GM23338 (cell line): Measurements from ENCODE around the gene MARCHF2. TPM values are rescaled to one million over a fixed set of nuclear protein-coding genes. Genes with fewer than 3 reads are reported as not detected.

Experiments
- ATAC-seq: fragments of 200-7000 bp; cut with Tn5 transposase; 3 replicates; pipeline ENCODE4 v1.9.1; 2020
- DNase-seq: peaks from one replicate; pipeline ENCODE4 v3.0.0-alpha.2; 2015; ENCODE audit warnings: low spot score
- H2AFZ ChIP-seq: fragments of 200-600 bp; sonication (generic); 2 replicates; pipeline ENCODE4 v1.8.0; 2016; ENCODE audit warnings: antibody characterized with exemption, mild to moderate bottlenecking, moderate library complexity
- H3F3A ChIP-seq: fragments of 200-600 bp; sonication (generic); replicated peaks from 2 replicates; pipeline ENCODE4 v1.8.0; 2017; ENCODE audit warnings: antibody characterized with exemption, mixed run types, low read depth
- H3K27ac ChIP-seq: fragments of 200-600 bp; sonication (generic); 2 replicates; pipeline ENCODE4 v1.6.1; 2016; ENCODE audit warnings: low read depth
- H3K27me3 ChIP-seq: fragments of 200-600 bp; sonication (generic); 2 replicates; pipeline ENCODE4 v1.8.0; 2016; ENCODE audit warnings: mild to moderate bottlenecking, mixed run types, moderate library complexity; ENCODE audit not compliant: insufficient read depth
- H3K36me3 ChIP-seq: fragments of 200-600 bp; sonication (generic); 2 replicates; pipeline ENCODE4 v1.8.0; 2016; ENCODE audit warnings: mild to moderate bottlenecking; ENCODE audit not compliant: insufficient read depth
- H3K4me1 ChIP-seq: fragments of 200-600 bp; sonication (generic); 2 replicates; pipeline ENCODE4 v1.8.0; 2016; ENCODE audit warnings: mild to moderate bottlenecking, moderate library complexity; ENCODE audit not compliant: insufficient read depth
- H3K4me2 ChIP-seq: fragments of 200-600 bp; sonication (generic); 2 replicates; pipeline ENCODE4 v1.7.1; 2017; ENCODE audit warnings: mixed run types
- H3K4me3 ChIP-seq: fragments of 200-600 bp; sonication (generic); 2 replicates; pipeline ENCODE4 v1.6.1; 2016; ENCODE audit warnings: mixed run types
- H3K79me2 ChIP-seq: fragments of 200-600 bp; sonication (generic); replicated peaks from 2 replicates; pipeline ENCODE4 v1.8.0; 2017; ENCODE audit warnings: mild to moderate bottlenecking; ENCODE audit not compliant: insufficient read depth
- H3K9me2 ChIP-seq: fragments of 200-600 bp; sonication (generic); 2 replicates; pipeline ENCODE4 v1.8.0; 2017; ENCODE audit not compliant: insufficient read depth
- H4K20me1 ChIP-seq: fragments of 200-600 bp; sonication (generic); replicated peaks from 2 replicates; pipeline ENCODE4 v1.8.0; 2017; ENCODE audit warnings: mild to moderate bottlenecking; ENCODE audit not compliant: insufficient read depth
- H3K27ac Mint-ChIP-seq: 2 replicates; pipeline ENCODE4 v1.8.0; 2020; ENCODE audit warnings: inconsistent platforms, mild to moderate bottlenecking, moderate library complexity, mixed read lengths
- H3K27me3 Mint-ChIP-seq: 3 replicates; pipeline ENCODE4 v1.8.0; 2022; ENCODE audit warnings: low read depth, mild to moderate bottlenecking, moderate library complexity, mixed read lengths, inconsistent platforms; ENCODE audit not compliant: insufficient read depth, poor library complexity
- H3K36me3 Mint-ChIP-seq: 3 replicates; pipeline ENCODE4 v1.8.0; 2021; ENCODE audit warnings: low read depth, mild to moderate bottlenecking, inconsistent platforms, moderate library complexity, mixed read lengths
- H3K4me1 Mint-ChIP-seq: 3 replicates; pipeline ENCODE4 v1.8.0; 2020; ENCODE audit warnings: mild to moderate bottlenecking, inconsistent platforms, mixed read lengths
- H3K4me3 Mint-ChIP-seq: 3 replicates; pipeline ENCODE4 v1.8.0; 2021; ENCODE audit warnings: moderate library complexity, mild to moderate bottlenecking, inconsistent platforms, mixed read lengths
- H3K9me3 Mint-ChIP-seq: 3 replicates; pipeline ENCODE4 v1.8.0; 2020; ENCODE audit warnings: moderate library complexity, mild to moderate bottlenecking, inconsistent platforms, mixed read lengths
- CREB1 ChIP-seq: fragments of 250-450 bp; sonication (Bioruptor Pico); IDR thresholded peaks from 2 replicates; pipeline ENCODE4 v1.5.0; 2020; ENCODE audit warnings: low read depth, mild to moderate bottlenecking, moderate library complexity
- EZH2 ChIP-seq: fragments of 200-600 bp; sonication (generic); IDR thresholded peaks from one replicate; pipeline ENCODE4 v1.8.0; 2017; ENCODE audit warnings: antibody characterized with exemption, mild to moderate bottlenecking, low read depth; ENCODE audit not compliant: unreplicated experiment
- EZH2phosphoT487 ChIP-seq: fragments of 200-600 bp; sonication (generic); IDR thresholded peaks from one replicate; pipeline ENCODE4 v1.8.1; 2018; ENCODE audit warnings: antibody characterized with exemption; ENCODE audit not compliant: unreplicated experiment
- JUNB ChIP-seq: IDR thresholded peaks from one replicate; pipeline ENCODE4 v1.6.1; 2016; ENCODE audit warnings: antibody characterized with exemption; ENCODE audit not compliant: unreplicated experiment
- NANOG ChIP-seq: IDR thresholded peaks from 2 replicates; pipeline ENCODE4 v1.6.1; 2016; ENCODE audit warnings: antibody characterized with exemption, borderline replicate concordance
- POLR2AphosphoS5 ChIP-seq: IDR thresholded peaks from 2 replicates; pipeline ENCODE4 v1.6.1; 2016; ENCODE audit warnings: antibody characterized with exemption, low read depth
- STAT1 ChIP-seq: IDR thresholded peaks from one replicate; pipeline ENCODE4 v1.6.1; 2016; ENCODE audit warnings: antibody characterized with exemption; ENCODE audit not compliant: unreplicated experiment
- ZNF114 ChIP-seq: fragments of 250-450 bp; sonication (Bioruptor Pico); IDR thresholded peaks from 2 replicates; pipeline ENCODE4 v1.5.0; 2020; ENCODE audit warnings: mild to moderate bottlenecking, moderate library complexity
- ZNF331 ChIP-seq: fragments of 250-450 bp; sonication (Bioruptor Pico); IDR thresholded peaks from 2 replicates; pipeline ENCODE4 v1.5.0; 2020; ENCODE audit warnings: low read depth, mild to moderate bottlenecking, moderate library complexity
- polyA plus RNA-seq: library from polyadenylated mRNA; unstranded; fragments of >200 nt; fragmentation: Nextera tagmentation; extraction: Ambion mirVana; gene quantifications from 2 replicates; pipeline ENCODE4 v1.2.1, GENCODE V29; 2016
- total RNA-seq: library from RNA; depleted of rRNA; stranded (reverse); fragments of >200 nt; shearing (Covaris generic); gene quantifications from 2 replicates; pipeline ENCODE4 v1.2.3, GENCODE V29; 2014
- TF ChIP-seq, protein P1 (sequence below), 2 experiments: fragments of 200-600 bp in 1 of 2; sonication (generic) in 1 of 2; conservative IDR thresholded peaks; 2 replicates each; pipeline versions ENCODE4 v1.5.1 to v1.6.1; 2016 to 2017; ENCODE audit warnings: antibody characterized with exemption in 2 of 2, low read depth in 2 of 2, mild to moderate bottlenecking in 2 of 2, moderate library complexity in 1 of 2
- TF ChIP-seq, protein P2 (sequence below): fragments of 250-450 bp; sonication (Bioruptor Pico); IDR thresholded peaks from 2 replicates; pipeline ENCODE4 v1.5.0; 2020; ENCODE audit warnings: mild to moderate bottlenecking, moderate library complexity
- TF ChIP-seq, protein P3 (sequence below): IDR thresholded peaks from one replicate; pipeline ENCODE4 v1.6.1; 2018; ENCODE audit warnings: antibody characterized with exemption; ENCODE audit not compliant: unreplicated experiment
- TF ChIP-seq, protein P4 (sequence below): IDR thresholded peaks from 2 replicates; pipeline ENCODE4 v1.6.1; 2016; ENCODE audit warnings: antibody characterized with exemption

Gene MARCHF2
- total and polyA plus RNA-seq, 2 experiments from 2014 or later: 18.9 to 50.1 TPM

DNA sequence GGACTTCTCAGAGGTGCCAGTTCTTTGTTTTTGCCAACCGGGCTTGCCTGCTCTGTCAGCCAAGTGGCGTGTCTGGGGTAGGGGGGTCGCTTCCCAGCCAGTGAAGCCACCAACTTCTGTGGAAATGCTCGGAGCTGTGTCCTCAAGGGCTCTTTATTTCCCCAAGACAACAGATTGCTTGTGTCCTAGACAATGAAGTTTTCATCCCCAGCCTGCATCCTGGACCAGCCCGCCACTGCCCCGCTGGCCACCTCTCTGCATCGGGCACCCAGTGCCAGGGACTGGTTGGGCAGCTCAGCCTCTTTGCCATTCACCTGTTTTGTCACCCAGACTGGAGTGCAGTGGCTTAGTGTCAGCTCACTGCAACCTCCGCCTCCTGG is 19.2 kb upstream of the MARCHF2 start:
- peaks cover 15% of the 10 kb centered on the region for H3K4me1 Mint-ChIP-seq
- Histone ChIP-seq H3K4me1 (peaks cover 11% of the 10 kb centered on the region; the same call in 1 of the 2 replicates), H3F3A (peaks cover 6% of the 10 kb centered on the region; the same call in 1 of the 2 replicates), H3K9me2 (no peaks in the 10 kb centered on the region), H3K36me3 (no peaks in the 10 kb centered on the region), H3K27me3 (no peaks in the 10 kb centered on the region), H3K4me3 (no peak overlapping the region), H2AFZ (no peak overlapping the region), H3K79me2 (peaks cover 75% of the 10 kb centered on the region), H4K20me1 (peaks cover 18% of the 10 kb centered on the region), H3K27ac (no peak overlapping the region), H3K4me2 (no peak overlapping the region)
- TF ChIP-seq, protein P1, sequence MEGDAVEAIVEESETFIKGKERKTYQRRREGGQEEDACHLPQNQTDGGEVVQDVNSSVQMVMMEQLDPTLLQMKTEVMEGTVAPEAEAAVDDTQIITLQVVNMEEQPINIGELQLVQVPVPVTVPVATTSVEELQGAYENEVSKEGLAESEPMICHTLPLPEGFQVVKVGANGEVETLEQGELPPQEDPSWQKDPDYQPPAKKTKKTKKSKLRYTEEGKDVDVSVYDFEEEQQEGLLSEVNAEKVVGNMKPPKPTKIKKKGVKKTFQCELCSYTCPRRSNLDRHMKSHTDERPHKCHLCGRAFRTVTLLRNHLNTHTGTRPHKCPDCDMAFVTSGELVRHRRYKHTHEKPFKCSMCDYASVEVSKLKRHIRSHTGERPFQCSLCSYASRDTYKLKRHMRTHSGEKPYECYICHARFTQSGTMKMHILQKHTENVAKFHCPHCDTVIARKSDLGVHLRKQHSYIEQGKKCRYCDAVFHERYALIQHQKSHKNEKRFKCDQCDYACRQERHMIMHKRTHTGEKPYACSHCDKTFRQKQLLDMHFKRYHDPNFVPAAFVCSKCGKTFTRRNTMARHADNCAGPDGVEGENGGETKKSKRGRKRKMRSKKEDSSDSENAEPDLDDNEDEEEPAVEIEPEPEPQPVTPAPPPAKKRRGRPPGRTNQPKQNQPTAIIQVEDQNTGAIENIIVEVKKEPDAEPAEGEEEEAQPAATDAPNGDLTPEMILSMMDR (conservative IDR thresholded peaks at IDR 0.05; ENCODE audit: low read depth in 2 of 2): no peak
- TF ChIP-seq JUNB (no peak), EZH2phosphoT487 (no peak), ZNF331 (CRISPR knock-in tag) (no peak), EZH2 (no peak), ZNF114 (CRISPR knock-in tag) (no peak), POLR2AphosphoS5 (no peak), CREB1 (CRISPR knock-in tag) (no peak), STAT1 (no peak), NANOG (no peak)
- TF ChIP-seq, protein P2, sequence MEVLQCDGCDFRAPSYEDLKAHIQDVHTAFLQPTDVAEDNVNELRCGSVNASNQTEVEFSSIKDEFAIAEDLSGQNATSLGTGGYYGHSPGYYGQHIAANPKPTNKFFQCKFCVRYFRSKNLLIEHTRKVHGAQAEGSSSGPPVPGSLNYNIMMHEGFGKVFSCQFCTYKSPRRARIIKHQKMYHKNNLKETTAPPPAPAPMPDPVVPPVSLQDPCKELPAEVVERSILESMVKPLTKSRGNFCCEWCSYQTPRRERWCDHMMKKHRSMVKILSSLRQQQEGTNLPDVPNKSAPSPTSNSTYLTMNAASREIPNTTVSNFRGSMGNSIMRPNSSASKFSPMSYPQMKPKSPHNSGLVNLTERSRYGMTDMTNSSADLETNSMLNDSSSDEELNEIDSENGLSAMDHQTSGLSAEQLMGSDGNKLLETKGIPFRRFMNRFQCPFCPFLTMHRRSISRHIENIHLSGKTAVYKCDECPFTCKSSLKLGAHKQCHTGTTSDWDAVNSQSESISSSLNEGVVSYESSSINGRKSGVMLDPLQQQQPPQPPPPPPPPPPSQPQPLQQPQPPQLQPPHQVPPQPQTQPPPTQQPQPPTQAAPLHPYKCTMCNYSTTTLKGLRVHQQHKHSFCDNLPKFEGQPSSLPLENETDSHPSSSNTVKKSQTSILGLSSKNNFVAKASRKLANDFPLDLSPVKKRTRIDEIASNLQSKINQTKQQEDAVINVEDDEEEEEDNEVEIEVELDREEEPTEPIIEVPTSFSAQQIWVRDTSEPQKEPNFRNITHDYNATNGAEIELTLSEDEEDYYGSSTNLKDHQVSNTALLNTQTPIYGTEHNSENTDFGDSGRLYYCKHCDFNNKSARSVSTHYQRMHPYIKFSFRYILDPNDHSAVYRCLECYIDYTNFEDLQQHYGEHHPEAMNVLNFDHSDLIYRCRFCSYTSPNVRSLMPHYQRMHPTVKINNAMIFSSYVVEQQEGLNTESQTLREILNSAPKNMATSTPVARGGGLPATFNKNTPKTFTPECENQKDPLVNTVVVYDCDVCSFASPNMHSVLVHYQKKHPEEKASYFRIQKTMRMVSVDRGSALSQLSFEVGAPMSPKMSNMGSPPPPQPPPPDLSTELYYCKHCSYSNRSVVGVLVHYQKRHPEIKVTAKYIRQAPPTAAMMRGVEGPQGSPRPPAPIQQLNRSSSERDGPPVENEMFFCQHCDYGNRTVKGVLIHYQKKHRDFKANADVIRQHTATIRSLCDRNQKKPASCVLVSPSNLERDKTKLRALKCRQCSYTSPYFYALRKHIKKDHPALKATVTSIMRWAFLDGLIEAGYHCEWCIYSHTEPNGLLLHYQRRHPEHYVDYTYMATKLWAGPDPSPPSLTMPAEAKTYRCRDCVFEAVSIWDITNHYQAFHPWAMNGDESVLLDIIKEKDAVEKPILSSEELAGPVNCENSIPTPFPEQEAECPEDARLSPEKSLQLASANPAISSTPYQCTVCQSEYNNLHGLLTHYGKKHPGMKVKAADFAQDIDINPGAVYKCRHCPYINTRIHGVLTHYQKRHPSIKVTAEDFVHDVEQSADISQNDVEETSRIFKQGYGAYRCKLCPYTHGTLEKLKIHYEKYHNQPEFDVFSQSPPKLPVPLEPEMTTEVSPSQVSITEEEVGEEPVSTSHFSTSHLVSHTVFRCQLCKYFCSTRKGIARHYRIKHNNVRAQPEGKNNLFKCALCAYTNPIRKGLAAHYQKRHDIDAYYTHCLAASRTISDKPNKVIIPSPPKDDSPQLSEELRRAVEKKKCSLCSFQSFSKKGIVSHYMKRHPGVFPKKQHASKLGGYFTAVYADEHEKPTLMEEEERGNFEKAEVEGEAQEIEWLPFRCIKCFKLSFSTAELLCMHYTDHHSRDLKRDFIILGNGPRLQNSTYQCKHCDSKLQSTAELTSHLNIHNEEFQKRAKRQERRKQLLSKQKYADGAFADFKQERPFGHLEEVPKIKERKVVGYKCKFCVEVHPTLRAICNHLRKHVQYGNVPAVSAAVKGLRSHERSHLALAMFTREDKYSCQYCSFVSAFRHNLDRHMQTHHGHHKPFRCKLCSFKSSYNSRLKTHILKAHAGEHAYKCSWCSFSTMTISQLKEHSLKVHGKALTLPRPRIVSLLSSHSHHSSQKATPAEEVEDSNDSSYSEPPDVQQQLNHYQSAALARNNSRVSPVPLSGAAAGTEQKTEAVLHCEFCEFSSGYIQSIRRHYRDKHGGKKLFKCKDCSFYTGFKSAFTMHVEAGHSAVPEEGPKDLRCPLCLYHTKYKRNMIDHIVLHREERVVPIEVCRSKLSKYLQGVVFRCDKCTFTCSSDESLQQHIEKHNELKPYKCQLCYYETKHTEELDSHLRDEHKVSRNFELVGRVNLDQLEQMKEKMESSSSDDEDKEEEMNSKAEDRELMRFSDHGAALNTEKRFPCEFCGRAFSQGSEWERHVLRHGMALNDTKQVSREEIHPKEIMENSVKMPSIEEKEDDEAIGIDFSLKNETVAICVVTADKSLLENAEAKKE (CRISPR knock-in tag): no peak
- TF ChIP-seq, protein P3, sequence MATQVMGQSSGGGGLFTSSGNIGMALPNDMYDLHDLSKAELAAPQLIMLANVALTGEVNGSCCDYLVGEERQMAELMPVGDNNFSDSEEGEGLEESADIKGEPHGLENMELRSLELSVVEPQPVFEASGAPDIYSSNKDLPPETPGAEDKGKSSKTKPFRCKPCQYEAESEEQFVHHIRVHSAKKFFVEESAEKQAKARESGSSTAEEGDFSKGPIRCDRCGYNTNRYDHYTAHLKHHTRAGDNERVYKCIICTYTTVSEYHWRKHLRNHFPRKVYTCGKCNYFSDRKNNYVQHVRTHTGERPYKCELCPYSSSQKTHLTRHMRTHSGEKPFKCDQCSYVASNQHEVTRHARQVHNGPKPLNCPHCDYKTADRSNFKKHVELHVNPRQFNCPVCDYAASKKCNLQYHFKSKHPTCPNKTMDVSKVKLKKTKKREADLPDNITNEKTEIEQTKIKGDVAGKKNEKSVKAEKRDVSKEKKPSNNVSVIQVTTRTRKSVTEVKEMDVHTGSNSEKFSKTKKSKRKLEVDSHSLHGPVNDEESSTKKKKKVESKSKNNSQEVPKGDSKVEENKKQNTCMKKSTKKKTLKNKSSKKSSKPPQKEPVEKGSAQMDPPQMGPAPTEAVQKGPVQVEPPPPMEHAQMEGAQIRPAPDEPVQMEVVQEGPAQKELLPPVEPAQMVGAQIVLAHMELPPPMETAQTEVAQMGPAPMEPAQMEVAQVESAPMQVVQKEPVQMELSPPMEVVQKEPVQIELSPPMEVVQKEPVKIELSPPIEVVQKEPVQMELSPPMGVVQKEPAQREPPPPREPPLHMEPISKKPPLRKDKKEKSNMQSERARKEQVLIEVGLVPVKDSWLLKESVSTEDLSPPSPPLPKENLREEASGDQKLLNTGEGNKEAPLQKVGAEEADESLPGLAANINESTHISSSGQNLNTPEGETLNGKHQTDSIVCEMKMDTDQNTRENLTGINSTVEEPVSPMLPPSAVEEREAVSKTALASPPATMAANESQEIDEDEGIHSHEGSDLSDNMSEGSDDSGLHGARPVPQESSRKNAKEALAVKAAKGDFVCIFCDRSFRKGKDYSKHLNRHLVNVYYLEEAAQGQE: no peak
- TF ChIP-seq, protein P4, sequence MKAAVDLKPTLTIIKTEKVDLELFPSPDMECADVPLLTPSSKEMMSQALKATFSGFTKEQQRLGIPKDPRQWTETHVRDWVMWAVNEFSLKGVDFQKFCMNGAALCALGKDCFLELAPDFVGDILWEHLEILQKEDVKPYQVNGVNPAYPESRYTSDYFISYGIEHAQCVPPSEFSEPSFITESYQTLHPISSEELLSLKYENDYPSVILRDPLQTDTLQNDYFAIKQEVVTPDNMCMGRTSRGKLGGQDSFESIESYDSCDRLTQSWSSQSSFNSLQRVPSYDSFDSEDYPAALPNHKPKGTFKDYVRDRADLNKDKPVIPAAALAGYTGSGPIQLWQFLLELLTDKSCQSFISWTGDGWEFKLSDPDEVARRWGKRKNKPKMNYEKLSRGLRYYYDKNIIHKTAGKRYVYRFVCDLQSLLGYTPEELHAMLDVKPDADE: no peak
- no peak for DNase-seq
- H3K27ac Mint-ChIP-seq: no peak overlapping the region
- H3K4me3 Mint-ChIP-seq: no peak overlapping the region
- H3K9me3 Mint-ChIP-seq: no peaks in the 10 kb centered on the region
- H3K27me3 Mint-ChIP-seq: peaks cover 11% of the 10 kb centered on the region
- no peak for ATAC-seq
- H3K36me3 Mint-ChIP-seq: peaks cover 3% of the 10 kb centered on the region; the same call in 2 of the 3 replicates
